AG04450 (cell line): ENCODE measurements around the gene DPM1. TPM values are rescaled to one million over a fixed set of nuclear protein-coding genes. Genes with fewer than 3 reads are reported as not detected.

ENCODE experiments used
- CTCF ChIA-PET: fragments of 300-600, 350-600 bp; formaldehyde crosslinking; extraction: SDS; loops from one replicate; lab custom pipeline; 2022; ENCODE audit warnings: antibody characterized with exemption, inconsistent platforms; lab: Charles Lee
- POLR2A ChIA-PET: fragments of 350-600 bp; formaldehyde crosslinking; extraction: SDS; loops from one replicate; lab custom pipeline; 2021; ENCODE audit warnings: antibody characterized with exemption, inconsistent platforms; lab: Yijun Ruan, JAX
- DNase-seq: peaks from one replicate; pipeline ENCODE4 v3.0.0-alpha.2; 2011; ENCODE audit warnings: low read depth, low spot score
- H3K27ac ChIP-seq: one replicate; pipeline ENCODE4 v1.5.1; 2012; ENCODE audit warnings: low read depth, low read length, control low read depth
- H3K27me3 ChIP-seq: one replicate; pipeline ENCODE4 v1.6.0; 2012; ENCODE audit warnings: low read length; ENCODE audit not compliant: control insufficient read depth, insufficient read depth
- H3K4me3 ChIP-seq: 2 replicates; pipeline ENCODE4 v1.5.1; 2011; ENCODE audit warnings: mild to moderate bottlenecking, low read depth, low read length, control low read depth
- H3K9me3 ChIP-seq: 2 replicates; pipeline ENCODE4 v1.5.1; 2012; ENCODE audit warnings: low read length; ENCODE audit not compliant: control insufficient read depth, insufficient read depth
- CTCF ChIP-seq: IDR thresholded peaks from 2 replicates; pipeline ENCODE4 v1.5.1; 2011; ENCODE audit warnings: low read depth, low read length, control low read depth, inconsistent platforms
- polyA plus RNA-seq: library from polyadenylated mRNA; depleted of rRNA; stranded (reverse); fragments of >200 nt; gene quantifications from 2 replicates; pipeline ENCODE4 v1.2.3, GENCODE V29; 2011

DPM1 gene
- polyA plus RNA-seq, 1 experiment = 67.5 TPM

- no peak for TF ChIP-seq CTCF
- ChIA-PET POLR2A (interaction anchor here (0.6 to 1.2 kb wide), 3 partner anchors 9 to 36 kb away, joined by 3 to 4 read pairs (median 3); partner anchors contain the start of genes ADNP, DPM1 and MOCS3), CTCF (interaction anchor here (0.9 to 3.3 kb wide), 3 partner anchors 8 to 129 kb away, joined by 3 to 39 read pairs (median 4); partner anchors contain the start of genes ADNP and BCAS4)
- Histone ChIP-seq H3K27me3 (no peaks in the 10 kb centered on the region), H3K27ac (no peak overlapping the region), H3K9me3 (no peaks in the 10 kb centered on the region), H3K4me3 (no peak overlapping the region)
- DNase-seq = no peak
Observed at GRCh38 chr20:50921803-50922501, 36.4 kb downstream of the DPM1 start.

DNA sequence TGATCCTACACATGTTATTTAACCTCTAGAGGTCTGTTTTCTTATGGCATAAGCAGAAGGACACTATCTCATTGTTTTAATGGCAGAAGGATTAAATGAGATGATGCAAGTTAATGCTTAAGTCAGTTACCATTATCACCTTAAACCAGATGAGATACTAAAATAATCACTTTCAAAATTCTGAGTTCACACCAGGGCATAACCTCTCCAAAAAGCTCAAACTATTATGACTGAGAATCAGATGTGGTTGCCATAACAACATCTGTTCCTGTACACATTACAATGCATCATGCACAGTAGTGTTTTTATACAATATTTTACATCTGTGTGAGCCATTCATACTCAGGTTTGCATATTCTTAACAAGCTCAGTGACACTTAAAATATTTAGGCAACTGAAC is 37.3 kb downstream of the DPM1 start:
- H3K27me3 ChIP-seq = no peaks in the 10 kb centered on the region
- CTCF ChIA-PET = interaction anchor here (0.6 to 3.3 kb wide), 5 partner anchors 9 to 452 kb away, joined by 3 to 39 read pairs (median 3); partner anchors contain the start of gene ADNP
- H3K9me3 ChIP-seq = no peaks in the 10 kb centered on the region
- DNase-seq = no peak
- no peak overlapping the region for H3K27ac ChIP-seq
- H3K4me3 ChIP-seq = no peak overlapping the region
- no peak for TF ChIP-seq CTCF
- POLR2A ChIA-PET = interaction anchor here (1.2 kb wide), 2 partner anchors 10 to 37 kb away, joined by 3 to 4 read pairs; partner anchors contain the start of genes ADNP, DPM1 and MOCS3

- Histone ChIP-seq H3K27ac (no peak overlapping the region), H3K4me3 (no peak overlapping the region), H3K9me3 (no peaks in the 10 kb centered on the region), H3K27me3 (no peaks in the 10 kb centered on the region)
- TF ChIP-seq CTCF = no peak
- no peak for DNase-seq
- ChIA-PET CTCF (interaction anchor here (0.7 to 3.3 kb wide), 3 partner anchors 10 to 125 kb away, joined by 3 to 39 read pairs (median 5); partner anchors contain the start of genes ADNP and BCAS4), POLR2A (interaction anchor here (0.9 to 1.9 kb wide), 2 partner anchors 11 to 25 kb away, joined by 4 to 9 read pairs; partner anchors contain the start of gene ADNP)
Observed at GRCh38 chr20:50919567-50919966, 38.8 kb downstream of the DPM1 start.

DNA sequence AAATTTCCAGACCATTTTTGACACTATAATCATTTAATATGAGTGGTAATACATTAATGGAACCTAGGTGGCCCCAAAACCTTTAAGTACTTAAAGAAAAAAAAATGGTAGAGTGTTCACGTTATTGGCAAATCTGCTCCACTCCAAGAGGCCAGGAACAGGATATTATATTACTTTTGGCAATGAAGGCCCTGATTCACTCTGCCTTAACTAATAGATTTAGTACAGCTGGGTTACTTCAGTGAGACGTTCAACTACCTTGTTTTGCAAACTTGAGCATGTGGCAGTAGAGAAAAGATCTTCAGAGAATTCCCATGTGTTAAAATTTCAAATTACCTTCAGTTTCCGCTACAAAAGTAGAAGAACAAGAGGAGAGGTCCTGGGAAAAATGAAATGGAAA is 39.9 kb downstream of the DPM1 start:
- Histone ChIP-seq H3K27ac (no peak overlapping the region), H3K4me3 (no peak overlapping the region), H3K27me3 (no peaks in the 10 kb centered on the region), H3K9me3 (no peaks in the 10 kb centered on the region)
- TF ChIP-seq CTCF = no peak
- no peak for DNase-seq
- CTCF ChIA-PET = interaction anchor here (3.3 kb wide), 1 partner anchor 11 kb away, joined by 39 read pairs; the partner anchor contains the start of gene ADNP
- POLR2A ChIA-PET = interaction anchor here (1.9 kb wide), 1 partner anchor 12 kb away, joined by 9 read pairs; the partner anchor contains the start of gene ADNP
